Right lobe of liver (tissue), 4 donors: ENCODE results near the gene TUBB2B.

Experiments used
- POLR2A ChIP-seq: fragments of 450-650 bp; IDR thresholded peaks from one replicate; pipeline ENCODE4 v1.6.1; 2017; ENCODE audit warnings: antibody characterized with exemption, mild to moderate bottlenecking
- TF ChIP-seq, protein P1 (sequence below), 4 donors: fragments of 200-600 bp in 3 of 4; fragments of 450-650 bp in 1 of 4; IDR thresholded peaks; one replicate each; pipeline versions ENCODE4 v1.5.1 to v1.8.0; 2016 to 2022; ENCODE audit warnings: antibody characterized with exemption in 4 of 4, mild to moderate bottlenecking in 2 of 4
- donor health status: DM: no; HTN: no; CAD: no.
- donor health status: DM: no; HTN: no; CAD: no.
- donor health status: DM: no; HTN: yes; CAD: no.

DNA sequence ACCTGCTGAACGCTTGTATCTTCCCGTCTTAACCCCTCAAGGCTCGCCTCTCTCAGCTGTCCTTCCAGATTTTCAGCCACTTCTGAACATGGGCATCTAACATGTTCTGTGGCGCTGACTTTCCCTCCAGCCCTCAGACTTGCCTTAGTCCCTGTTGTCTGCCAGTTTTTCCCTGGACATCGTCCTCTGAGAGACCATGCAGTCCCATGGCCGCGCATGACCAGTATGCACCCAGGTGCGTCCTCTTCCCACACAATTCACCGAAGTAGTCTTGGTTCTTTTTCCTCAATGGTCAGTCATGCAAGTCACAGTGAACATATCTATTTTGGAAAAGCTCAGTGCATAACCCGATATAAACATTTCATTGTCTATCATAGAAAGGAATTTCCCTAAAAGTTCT lies 9.2 kb downstream of the TUBB2B start:
- TF ChIP-seq, protein P1, sequence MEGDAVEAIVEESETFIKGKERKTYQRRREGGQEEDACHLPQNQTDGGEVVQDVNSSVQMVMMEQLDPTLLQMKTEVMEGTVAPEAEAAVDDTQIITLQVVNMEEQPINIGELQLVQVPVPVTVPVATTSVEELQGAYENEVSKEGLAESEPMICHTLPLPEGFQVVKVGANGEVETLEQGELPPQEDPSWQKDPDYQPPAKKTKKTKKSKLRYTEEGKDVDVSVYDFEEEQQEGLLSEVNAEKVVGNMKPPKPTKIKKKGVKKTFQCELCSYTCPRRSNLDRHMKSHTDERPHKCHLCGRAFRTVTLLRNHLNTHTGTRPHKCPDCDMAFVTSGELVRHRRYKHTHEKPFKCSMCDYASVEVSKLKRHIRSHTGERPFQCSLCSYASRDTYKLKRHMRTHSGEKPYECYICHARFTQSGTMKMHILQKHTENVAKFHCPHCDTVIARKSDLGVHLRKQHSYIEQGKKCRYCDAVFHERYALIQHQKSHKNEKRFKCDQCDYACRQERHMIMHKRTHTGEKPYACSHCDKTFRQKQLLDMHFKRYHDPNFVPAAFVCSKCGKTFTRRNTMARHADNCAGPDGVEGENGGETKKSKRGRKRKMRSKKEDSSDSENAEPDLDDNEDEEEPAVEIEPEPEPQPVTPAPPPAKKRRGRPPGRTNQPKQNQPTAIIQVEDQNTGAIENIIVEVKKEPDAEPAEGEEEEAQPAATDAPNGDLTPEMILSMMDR (IDR thresholded peaks at IDR 0.05): no peak
- no peak for TF ChIP-seq POLR2A
